GM18505 (cell line): ENCODE data around the gene ALS2CL.

Experiments
- ATAC-seq: cut with Tn5 transposase; IDR thresholded peaks from one replicate; pipeline ENCODE4 v1.9.1; 2021; ENCODE audit not compliant: unreplicated experiment
- POLR2A ChIP-seq: IDR thresholded peaks from 4 replicates; pipeline ENCODE4 v1.6.1; 2011; ENCODE audit warnings: borderline replicate concordance; ENCODE audit not compliant: insufficient read depth, insufficient read length; ENCODE audit errors: extremely low read depth

ALS2CL gene

GRCh38 chr3:46722443-46722842, 29.0 kb upstream of the ALS2CL start:
- no peak for TF ChIP-seq POLR2A
- no peak for ATAC-seq

- no peak for TF ChIP-seq POLR2A
- no peak for ATAC-seq
Measured at GRCh38 chr3:46721009-46721408, 27.5 kb upstream of the ALS2CL start.

- ATAC-seq: no peak
Measured at GRCh38 chr3:46719735-46720271, 26.3 kb upstream of the ALS2CL start.

GRCh38 chr3:46719044-46719565, 25.6 kb upstream of the ALS2CL start:
- no peak for TF ChIP-seq POLR2A

More at GRCh38 chr3:46719735-46720271, 26.3 kb upstream of the ALS2CL start:
- TF ChIP-seq POLR2A: no peak

GRCh38 chr3:46717447-46718231, 24.2 kb upstream of the ALS2CL start, which contains the start of gene PRSS50:
TSS of gene PRSS50 (minus strand) at chr3:46717869. CDS start at chr3:46717824, 45 bp downstream.
- TF ChIP-seq POLR2A: no peak
- ATAC-seq: no peak

More at GRCh38 chr3:46719044-46719565, 25.6 kb upstream of the ALS2CL start:
- ATAC-seq: no peak

- no peak for TF ChIP-seq POLR2A
- no peak for ATAC-seq
Measured at GRCh38 chr3:46716461-46717441, 23.3 kb upstream of the ALS2CL start.

- no peak for ATAC-seq
- no peak for TF ChIP-seq POLR2A
Measured at GRCh38 chr3:46715507-46716175, 22.2 kb upstream of the ALS2CL start.

GRCh38 chr3:46714728-46715506, 21.4 kb upstream of the ALS2CL start:
- no peak for TF ChIP-seq POLR2A
- ATAC-seq: no peak

GRCh38 chr3:46713898-46714552, 20.5 kb upstream of the ALS2CL start:
- TF ChIP-seq POLR2A: no peak
- ATAC-seq: no peak

GRCh38 chr3:46713050-46713897, 19.8 kb upstream of the ALS2CL start:
- TF ChIP-seq POLR2A: no peak

More at GRCh38 chr3:46713050-46713897, 19.8 kb upstream of the ALS2CL start:
- no peak for ATAC-seq
